HepG2 (cell line): ENCODE data around the gene CDKN3. TPM values are rescaled to one million over a fixed set of nuclear protein-coding genes. Genes with fewer than 3 reads are reported as not detected.

Source experiments
- EP300 ChIP-seq, 3 experiments: sonication (generic) in 1 of 3; formaldehyde crosslinking in 1 of 3; IDR thresholded peaks; 2 replicates each; pipeline versions ENCODE4 v1.5.1 to v1.6.1; 2011 to 2020; ENCODE audit warnings: low read depth in 2 of 3, low read length in 2 of 3, borderline replicate concordance in 1 of 3, improper control_type of control experiment in 1 of 3, mild to moderate bottlenecking in 1 of 3, missing genetic modification reagents in 1 of 3, moderate library complexity in 1 of 3
- ERF ChIP-seq: IDR thresholded peaks from 2 replicates; pipeline ENCODE4 v1.6.1; 2018; ENCODE audit warnings: missing biosample characterization, missing genetic modification reagents
- FOSL2 ChIP-seq: sonication (generic); formaldehyde crosslinking; IDR thresholded peaks from 2 replicates; pipeline ENCODE4 v1.4.0; 2020; ENCODE audit warnings: missing genetic modification reagents
- FOXP1 ChIP-seq, 2 experiments: fragments of 450-650 bp in 1 of 2; IDR thresholded peaks; 2 replicates each; pipeline ENCODE4 v1.6.1; 2017 to 2018; ENCODE audit warnings: antibody characterized with exemption in 1 of 2
- HDAC1 ChIP-seq: sonication (generic); formaldehyde crosslinking; IDR thresholded peaks from 2 replicates; pipeline ENCODE4 v1.5.1; 2020; ENCODE audit warnings: mild to moderate bottlenecking, missing genetic modification reagents
- HDAC2 ChIP-seq: sonication (generic); formaldehyde crosslinking; IDR thresholded peaks from 2 replicates; pipeline ENCODE4 v1.4.0; 2020; ENCODE audit warnings: missing genetic modification reagents
- IKZF5 ChIP-seq: IDR thresholded peaks from 2 replicates; pipeline ENCODE4 v1.6.1; 2018; ENCODE audit warnings: missing genetic modification reagents, mild to moderate bottlenecking, missing compliant biosample characterization
- KDM6A ChIP-seq: IDR thresholded peaks from 2 replicates; pipeline ENCODE4 v1.6.1; 2016; ENCODE audit warnings: low read depth
- NPAS2 ChIP-seq: sonication (generic); formaldehyde crosslinking; IDR thresholded peaks from 2 replicates; pipeline ENCODE4 v1.8.0; 2022; ENCODE audit warnings: mild to moderate bottlenecking, missing genetic modification reagents, borderline replicate concordance
- RXRA ChIP-seq: sonication (generic); formaldehyde crosslinking; IDR thresholded peaks from 2 replicates; pipeline ENCODE4 v1.5.1; 2020; ENCODE audit warnings: missing genetic modification reagents
- SP5 ChIP-seq: IDR thresholded peaks from 2 replicates; pipeline ENCODE4 v1.6.1; 2016; ENCODE audit warnings: low read depth, borderline replicate concordance
- SRSF1 ChIP-seq: fragments of 200-400 bp; formaldehyde crosslinking; optimal IDR thresholded peaks from 2 replicates; pipeline ENCODE3; 2017; ENCODE audit warnings: mild to moderate bottlenecking, low read depth, low read length, moderate library complexity
- TBX2 ChIP-seq: sonication (generic); formaldehyde crosslinking; IDR thresholded peaks from 2 replicates; pipeline ENCODE4 v1.5.0; 2020; ENCODE audit warnings: missing genetic modification reagents, mild to moderate bottlenecking, borderline replicate concordance
- TEAD3 ChIP-seq: optimal IDR thresholded peaks from 2 replicates; pipeline ENCODE3; 2016; ENCODE audit warnings: borderline replicate concordance
- ZMYM3 ChIP-seq: sonication (generic); formaldehyde crosslinking; IDR thresholded peaks from 2 replicates; pipeline ENCODE4 v1.5.1; 2020; ENCODE audit warnings: mild to moderate bottlenecking, missing genetic modification reagents
- ZNF160 ChIP-seq: sonication (generic); formaldehyde crosslinking; IDR thresholded peaks from 2 replicates; pipeline ENCODE4 v1.8.0; 2022; ENCODE audit warnings: mild to moderate bottlenecking, inconsistent platforms, missing genetic modification reagents
- ZNF274 ChIP-seq: sonication (generic); formaldehyde crosslinking; IDR thresholded peaks from 2 replicates; pipeline ENCODE4 v1.5.1; 2020; ENCODE audit warnings: mild to moderate bottlenecking, missing genetic modification reagents
- ZNF552 ChIP-seq: sonication (generic); formaldehyde crosslinking; IDR thresholded peaks from 2 replicates; pipeline ENCODE4 v1.9.0; 2022; ENCODE audit warnings: missing genetic modification reagents, mild to moderate bottlenecking, borderline replicate concordance
- polyA plus RNA-seq, 8 experiments: library from polyadenylated mRNA; depleted of rRNA in 3 of 8; stranded (reverse) in 7 of 8; unstranded in 1 of 8; fragments of >200 nt; fragmentation: Illumina TruSeq in 4 of 8; extraction: Trizol in 4 of 8; gene quantifications; 2 replicates each; pipeline versions ENCODE4 v1.2.1 to v1.2.3, GENCODE V29; 2011 to 2016; ENCODE audit warnings: low read depth in 4 of 8, missing spikeins in 1 of 8, mixed read lengths in 1 of 8; ENCODE audit not compliant: insufficient read depth in 1 of 8
- total RNA-seq, 5 experiments: library from RNA; depleted of rRNA; stranded (reverse); fragments of >200 nt; fragmentation: Illumina TruSeq; extraction: Trizol; gene quantifications; 2 replicates each; pipeline ENCODE4 v1.2.3, GENCODE V29; 2016; ENCODE audit warnings: low read depth in 1 of 5
- TF ChIP-seq, protein P1 (sequence below): sonication (generic); formaldehyde crosslinking; IDR thresholded peaks from 2 replicates; pipeline ENCODE4 v1.5.0; 2020; ENCODE audit warnings: missing genetic modification reagents
- TF ChIP-seq, protein P2 (sequence below): sonication (generic); formaldehyde crosslinking; IDR thresholded peaks from 2 replicates; pipeline ENCODE4 v1.8.1; 2022; ENCODE audit warnings: mild to moderate bottlenecking, missing genetic modification reagents
- TF ChIP-seq, protein P3 (sequence below): sonication (generic); formaldehyde crosslinking; IDR thresholded peaks from 2 replicates; pipeline ENCODE4 v1.4.0; 2020; ENCODE audit warnings: missing genetic modification reagents, borderline replicate concordance

CDKN3 gene
- total and polyA plus RNA-seq, 2 of the 13 experiments (the other 11 are each of a cell fraction or from before 2014, with no cell fraction given) = 63.0 to 88.9 TPM

- TF ChIP-seq FOXP1 (IDR thresholded peaks at IDR 0.05) (no peak), FOXP1 (CRISPR knock-in tag; IDR thresholded peaks at IDR 0.05) (peak; percentile 23; the same call in 1 of the 2 replicates), ERF (CRISPR knock-in tag) (peak; percentile 73), NPAS2 (CRISPR knock-in tag) (0 out of 2 replicates have a peak, but pooled peaks have one; percentile 36), HDAC2 (CRISPR knock-in tag) (peak; percentile 81), ZNF552 (no peak), ZNF274 (CRISPR knock-in tag) (no peak), EP300 (IDR thresholded peaks at IDR 0.05; ENCODE audit: low read depth in 2 of 2, low read length in 2 of 2) (peak in 1 of 2 experiments; percentile 84; a peak in 2 of 4 replicates), EP300 (CRISPR knock-in tag; IDR thresholded peaks at IDR 0.05; ENCODE audit: borderline replicate concordance) (peak; percentile 60; the same call in 1 of the 2 replicates), FOSL2 (CRISPR knock-in tag) (peak; percentile 62), KDM6A (CRISPR knock-in tag) (peak; percentile 65; the same call in 1 of the 2 replicates), ZNF160 (no peak), RXRA (CRISPR knock-in tag) (peak; percentile 68; the same call in 1 of the 2 replicates), SP5 (CRISPR knock-in tag) (peak; percentile 13; the same call in 1 of the 2 replicates), TEAD3 (peak; percentile 69), HDAC1 (peak; percentile 39; the same call in 1 of the 2 replicates), IKZF5 (CRISPR knock-in tag) (peak; percentile 66; the same call in 1 of the 2 replicates), ZMYM3 (peak; percentile 83; the same call in 1 of the 2 replicates), TBX2 (CRISPR knock-in tag) (peak; percentile 74; the same call in 1 of the 2 replicates), SRSF1 (no peak)
- TF ChIP-seq, protein P1, sequence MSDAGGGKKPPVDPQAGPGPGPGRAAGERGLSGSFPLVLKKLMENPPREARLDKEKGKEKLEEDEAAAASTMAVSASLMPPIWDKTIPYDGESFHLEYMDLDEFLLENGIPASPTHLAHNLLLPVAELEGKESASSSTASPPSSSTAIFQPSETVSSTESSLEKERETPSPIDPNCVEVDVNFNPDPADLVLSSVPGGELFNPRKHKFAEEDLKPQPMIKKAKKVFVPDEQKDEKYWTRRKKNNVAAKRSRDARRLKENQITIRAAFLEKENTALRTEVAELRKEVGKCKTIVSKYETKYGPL (CRISPR knock-in tag) = no peak
- TF ChIP-seq, protein P2, sequence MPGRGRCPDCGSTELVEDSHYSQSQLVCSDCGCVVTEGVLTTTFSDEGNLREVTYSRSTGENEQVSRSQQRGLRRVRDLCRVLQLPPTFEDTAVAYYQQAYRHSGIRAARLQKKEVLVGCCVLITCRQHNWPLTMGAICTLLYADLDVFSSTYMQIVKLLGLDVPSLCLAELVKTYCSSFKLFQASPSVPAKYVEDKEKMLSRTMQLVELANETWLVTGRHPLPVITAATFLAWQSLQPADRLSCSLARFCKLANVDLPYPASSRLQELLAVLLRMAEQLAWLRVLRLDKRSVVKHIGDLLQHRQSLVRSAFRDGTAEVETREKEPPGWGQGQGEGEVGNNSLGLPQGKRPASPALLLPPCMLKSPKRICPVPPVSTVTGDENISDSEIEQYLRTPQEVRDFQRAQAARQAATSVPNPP (CRISPR knock-in tag) = no peak
- TF ChIP-seq, protein P3, sequence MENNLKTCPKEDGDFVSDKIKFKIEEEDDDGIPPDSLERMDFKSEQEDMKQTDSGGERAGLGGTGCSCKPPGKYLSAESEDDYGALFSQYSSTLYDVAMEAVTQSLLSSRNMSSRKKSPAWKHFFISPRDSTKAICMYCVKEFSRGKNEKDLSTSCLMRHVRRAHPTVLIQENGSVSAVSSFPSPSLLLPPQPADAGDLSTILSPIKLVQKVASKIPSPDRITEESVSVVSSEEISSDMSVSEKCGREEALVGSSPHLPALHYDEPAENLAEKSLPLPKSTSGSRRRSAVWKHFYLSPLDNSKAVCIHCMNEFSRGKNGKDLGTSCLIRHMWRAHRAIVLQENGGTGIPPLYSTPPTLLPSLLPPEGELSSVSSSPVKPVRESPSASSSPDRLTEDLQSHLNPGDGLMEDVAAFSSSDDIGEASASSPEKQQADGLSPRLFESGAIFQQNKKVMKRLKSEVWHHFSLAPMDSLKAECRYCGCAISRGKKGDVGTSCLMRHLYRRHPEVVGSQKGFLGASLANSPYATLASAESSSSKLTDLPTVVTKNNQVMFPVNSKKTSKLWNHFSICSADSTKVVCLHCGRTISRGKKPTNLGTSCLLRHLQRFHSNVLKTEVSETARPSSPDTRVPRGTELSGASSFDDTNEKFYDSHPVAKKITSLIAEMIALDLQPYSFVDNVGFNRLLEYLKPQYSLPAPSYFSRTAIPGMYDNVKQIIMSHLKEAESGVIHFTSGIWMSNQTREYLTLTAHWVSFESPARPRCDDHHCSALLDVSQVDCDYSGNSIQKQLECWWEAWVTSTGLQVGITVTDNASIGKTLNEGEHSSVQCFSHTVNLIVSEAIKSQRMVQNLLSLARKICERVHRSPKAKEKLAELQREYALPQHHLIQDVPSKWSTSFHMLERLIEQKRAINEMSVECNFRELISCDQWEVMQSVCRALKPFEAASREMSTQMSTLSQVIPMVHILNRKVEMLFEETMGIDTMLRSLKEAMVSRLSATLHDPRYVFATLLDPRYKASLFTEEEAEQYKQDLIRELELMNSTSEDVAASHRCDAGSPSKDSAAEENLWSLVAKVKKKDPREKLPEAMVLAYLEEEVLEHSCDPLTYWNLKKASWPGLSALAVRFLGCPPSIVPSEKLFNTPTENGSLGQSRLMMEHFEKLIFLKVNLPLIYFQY = peak; percentile 28; the same call in 1 of the 2 replicates
Measured at GRCh38 chr14:54360667-54361066, 36.1 kb upstream of the CDKN3 start (continued).
